GM12878 (cell line): Measurements from ENCODE around the gene RASAL3. TPM values are rescaled to one million over a fixed set of nuclear protein-coding genes. Genes with fewer than 3 reads are reported as not detected.

ENCODE experiments used
- ATAC-seq: fragments of 200-7000 bp; cut with Tn5 transposase; 3 replicates; pipeline ENCODE4 v1.9.1; 2020; ENCODE audit warnings: mild to moderate bottlenecking, moderate library complexity
- BruUV-seq: library from RNA; stranded (reverse); fragments of 400-500 nt; replicated peaks from 2 replicates; lab custom pipeline; 2021; lab: Mats Ljungman, UMichigan
- CTCF ChIA-PET: fragments of 300-600 bp; sonication (Branson Sonifier 250); formaldehyde crosslinking; extraction: SDS; loops from one replicate; lab custom pipeline; 2021; ENCODE audit warnings: inconsistent platforms; lab: Yijun Ruan, JAX
- POLR2A ChIA-PET: fragments of 350-600 bp; formaldehyde crosslinking; extraction: SDS; loops from one replicate; lab custom pipeline; 2021; ENCODE audit warnings: inconsistent platforms; lab: Charles Lee
- RAD21 ChIA-PET: fragments of 300-600 bp; sonication (Branson Sonifier 250); formaldehyde crosslinking; loops from one replicate; lab custom pipeline; 2023; ENCODE audit warnings: antibody characterized with exemption; ENCODE audit not compliant: unreplicated experiment; lab: Charles Lee
- SMC1A ChIA-PET: fragments of 300-600 bp; sonication (Branson Sonifier 250); formaldehyde crosslinking; loops from one replicate; lab custom pipeline; 2023; ENCODE audit not compliant: unreplicated experiment, uncharacterized antibody; lab: Charles Lee
- DNase-seq: peaks from one replicate; pipeline ENCODE4 v3.0.0-alpha.2; 2011; ENCODE audit warnings: low read depth, low spot score
- FAIRE-seq: peaks from 3 replicates; lab custom pipeline; 2011; peaks lifted over from hg19 to GRCh38; lab: Jason Lieb, UNC
- H2AFZ ChIP-seq: 2 replicates; pipeline ENCODE4 v1.6.0; 2011; ENCODE audit warnings: low read depth, low read length, control low read depth; ENCODE audit not compliant: control insufficient read depth
- H3K27ac ChIP-seq: 2 replicates; pipeline ENCODE4 v1.5.1; 2011; ENCODE audit warnings: control low read depth; ENCODE audit not compliant: control insufficient read depth, insufficient read depth
- H3K27me3 ChIP-seq, 2 experiments: replicated peaks in 1 of 2; 2 replicates each; pipeline versions ENCODE4 v1.6.0 to v1.6.1; 2011; ENCODE audit warnings: low read length in 1 of 2; ENCODE audit not compliant: control insufficient read depth in 2 of 2, insufficient read depth in 2 of 2
- H3K36me3 ChIP-seq, 2 experiments: 2 replicates each; pipeline ENCODE4 v1.5.1; 2011; ENCODE audit warnings: low read length in 1 of 2; ENCODE audit not compliant: control insufficient read depth in 2 of 2, insufficient read depth in 2 of 2
- H3K4me1 ChIP-seq: 2 replicates; pipeline ENCODE4 v1.6.1; 2011; ENCODE audit warnings: mild to moderate bottlenecking, low read length, moderate library complexity, mixed read lengths; ENCODE audit not compliant: control insufficient read depth, insufficient read depth
- H3K4me2 ChIP-seq: 2 replicates; pipeline ENCODE4 v1.6.0; 2011; ENCODE audit warnings: control low read depth; ENCODE audit not compliant: control insufficient read depth, insufficient read depth
- H3K4me3 ChIP-seq: fragments of 200-600 bp; sonication (generic); 2 replicates; pipeline ENCODE4 v1.5.1; 2016
- H3K79me2 ChIP-seq: 2 replicates; pipeline ENCODE4 v1.6.0; 2011; ENCODE audit warnings: low read length; ENCODE audit not compliant: control insufficient read depth, insufficient read depth
- H3K9ac ChIP-seq: 2 replicates; pipeline ENCODE4 v1.8.0; 2011; ENCODE audit warnings: low read length, control low read depth, mixed read lengths; ENCODE audit not compliant: control insufficient read depth, insufficient read depth
- H3K9me3 ChIP-seq: replicated peaks from 3 replicates; pipeline ENCODE4 v1.5.1; 2011; ENCODE audit warnings: mild to moderate bottlenecking, low read length; ENCODE audit not compliant: control insufficient read depth, insufficient read depth
- H4K20me1 ChIP-seq: 2 replicates; pipeline ENCODE4 v1.6.0; 2011; ENCODE audit not compliant: control insufficient read depth, insufficient read depth
- FOXK2 ChIP-seq: fragments of 450-650 bp; IDR thresholded peaks from 2 replicates; pipeline ENCODE4 v1.6.1; 2017; ENCODE audit warnings: mild to moderate bottlenecking, moderate library complexity
- PBX3 ChIP-seq: IDR thresholded peaks from 2 replicates; pipeline ENCODE4 v1.6.1; 2011; ENCODE audit warnings: mild to moderate bottlenecking, low read depth, low read length, moderate library complexity; ENCODE audit not compliant: insufficient replicate concordance
- TCF7 ChIP-seq: IDR thresholded peaks from 2 replicates; pipeline ENCODE4 v1.6.1; 2014; ENCODE audit warnings: antibody characterized with exemption, borderline replicate concordance
- WGBS: methylation state at CpG from one replicate; pipeline ENCODE4 v1.1.6; 2016; ENCODE audit warnings: low lambda C conversion rate; ENCODE audit not compliant: insufficient replicate concordance, insufficient coverage; ENCODE audit errors: missing lambda C conversion rate; 5-methylcytosine and 5-hydroxymethylcytosine counted together
- in situ Hi-C: fragments of 300-500 bp; cut with MboI; formaldehyde crosslinking; loops from 9 replicates; pipeline ENCODE4 v1.14.3; 2018; ENCODE audit warnings: mixed read lengths
- intact Hi-C: fragments of 100-400 bp; cut with micrococcal nuclease; formaldehyde crosslinking; loops from one replicate; pipeline ENCODE4 v1.14.2; 2022; ENCODE audit not compliant: unreplicated experiment
- polyA plus RNA-seq, 11 experiments: library from polyadenylated mRNA; depleted of rRNA in 4 of 11; unstranded in 6 of 11; stranded (reverse) in 5 of 11; fragments of >200 nt; fragmentation: Nextera tagmentation in 4 of 11; fragmentation: Illumina TruSeq in 1 of 11; extraction: Ambion mirVana in 4 of 11; extraction: Trizol in 1 of 11; gene quantifications; 1 replicate in 1 of 11; 2 replicates in 10 of 11; pipeline versions ENCODE4 v1.2.1 to v1.2.3, GENCODE V29; 2011 to 2016; ENCODE audit warnings: inconsistent platforms in 2 of 11, missing spikeins in 2 of 11, low read depth in 1 of 11
- total RNA-seq, 4 experiments: library from RNA; depleted of rRNA in 3 of 4; stranded (reverse); fragments of >200 nt in 3 of 4; fragmentation: Illumina TruSeq in 1 of 4; extraction: Trizol in 1 of 4; gene quantifications; 2 replicates each; pipeline versions ENCODE4 v1.2.1 to v1.2.3, GENCODE V29; 2013 to 2021
- TF ChIP-seq, protein P1 (sequence below): fragments of 450-650 bp; IDR thresholded peaks from 2 replicates; pipeline ENCODE4 v1.6.1; 2017; ENCODE audit warnings: antibody characterized with exemption, mild to moderate bottlenecking, moderate library complexity
- TF ChIP-seq, protein P2 (sequence below): fragments of 450-650 bp; IDR thresholded peaks from 2 replicates; pipeline ENCODE4 v1.6.1; 2016; ENCODE audit warnings: mild to moderate bottlenecking

The RASAL3 gene
- total and polyA plus RNA-seq, 10 of the 15 experiments (the other 5 are each of a cell fraction or from before 2014, with no cell fraction given): 1.7 to 81.3 (median 23.2) TPM

DNA sequence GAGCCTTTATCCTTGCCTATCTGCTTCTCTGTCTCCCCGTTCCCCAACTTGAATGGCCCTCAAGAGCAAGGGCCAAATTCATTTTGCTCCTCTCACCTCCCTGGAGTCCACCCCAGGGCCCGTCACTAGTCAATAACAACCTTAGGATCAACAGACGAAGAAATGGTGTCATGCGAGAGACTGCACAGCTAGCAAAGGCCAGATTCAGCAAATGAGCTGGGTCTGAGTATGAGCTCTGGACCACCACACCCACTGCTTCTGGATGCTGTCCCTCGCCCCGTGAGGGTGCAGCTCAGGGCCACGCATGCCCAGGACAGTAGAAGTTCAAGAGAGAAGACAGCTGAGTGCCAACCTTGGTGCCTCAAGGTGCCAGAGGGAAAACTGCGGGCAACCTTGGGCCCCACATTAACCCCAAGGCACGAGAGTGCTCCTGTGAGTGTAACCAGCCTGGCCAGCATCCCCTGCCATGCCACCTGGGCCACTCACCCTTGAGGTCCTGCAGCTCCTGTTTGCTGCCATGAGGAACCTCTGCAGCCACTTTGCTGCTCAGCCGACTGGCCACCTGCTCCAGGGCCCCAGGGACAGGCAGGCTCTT is 33.7 kb downstream of the RASAL3 start (continued):
- TF ChIP-seq, protein P1, sequence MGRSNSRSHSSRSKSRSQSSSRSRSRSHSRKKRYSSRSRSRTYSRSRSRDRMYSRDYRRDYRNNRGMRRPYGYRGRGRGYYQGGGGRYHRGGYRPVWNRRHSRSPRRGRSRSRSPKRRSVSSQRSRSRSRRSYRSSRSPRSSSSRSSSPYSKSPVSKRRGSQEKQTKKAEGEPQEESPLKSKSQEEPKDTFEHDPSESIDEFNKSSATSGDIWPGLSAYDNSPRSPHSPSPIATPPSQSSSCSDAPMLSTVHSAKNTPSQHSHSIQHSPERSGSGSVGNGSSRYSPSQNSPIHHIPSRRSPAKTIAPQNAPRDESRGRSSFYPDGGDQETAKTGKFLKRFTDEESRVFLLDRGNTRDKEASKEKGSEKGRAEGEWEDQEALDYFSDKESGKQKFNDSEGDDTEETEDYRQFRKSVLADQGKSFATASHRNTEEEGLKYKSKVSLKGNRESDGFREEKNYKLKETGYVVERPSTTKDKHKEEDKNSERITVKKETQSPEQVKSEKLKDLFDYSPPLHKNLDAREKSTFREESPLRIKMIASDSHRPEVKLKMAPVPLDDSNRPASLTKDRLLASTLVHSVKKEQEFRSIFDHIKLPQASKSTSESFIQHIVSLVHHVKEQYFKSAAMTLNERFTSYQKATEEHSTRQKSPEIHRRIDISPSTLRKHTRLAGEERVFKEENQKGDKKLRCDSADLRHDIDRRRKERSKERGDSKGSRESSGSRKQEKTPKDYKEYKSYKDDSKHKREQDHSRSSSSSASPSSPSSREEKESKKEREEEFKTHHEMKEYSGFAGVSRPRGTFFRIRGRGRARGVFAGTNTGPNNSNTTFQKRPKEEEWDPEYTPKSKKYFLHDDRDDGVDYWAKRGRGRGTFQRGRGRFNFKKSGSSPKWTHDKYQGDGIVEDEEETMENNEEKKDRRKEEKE: no peak

GRCh38 chr19:15429825-15430467 is 34.4 kb downstream of the RASAL3 start:
- peak overlapping the region; percentile 99 for H3K4me2 ChIP-seq

More at GRCh38 chr19:15429825-15430467, 34.4 kb downstream of the RASAL3 start:
- RAD21 ChIA-PET: interaction anchor here (0.6 to 1.3 kb wide), 2 partner anchors 10 to 115 kb away, joined by 3 to 6 read pairs; no protein-coding TSS in a partner anchor
- WGBS: 92% methylated on average over 22 of the region's 24 CpGs
- no peak for ATAC-seq
- H3K27ac ChIP-seq: no peak overlapping the region
- H3K4me1 ChIP-seq: peaks cover 10% of the 10 kb centered on the region
- no peak overlapping the region for H3K4me3 ChIP-seq
- no peaks in the 10 kb centered on the region; the same call in 2 of the 3 replicates for H3K9me3 ChIP-seq
- H3K9ac ChIP-seq: no peak overlapping the region; the same call in 1 of the 2 replicates
- FAIRE-seq: no peak
- CTCF ChIA-PET: interaction anchor here (2.0 kb wide), 1 partner anchor 10 kb away, joined by 7 read pairs; no protein-coding TSS in a partner anchor
- intact Hi-C loops: loop anchor here (5.0 kb wide), 1 partner anchor 127 kb away; no protein-coding TSS in a partner anchor
- POLR2A ChIA-PET: interaction anchor here (0.6 to 1.6 kb wide), 2 partner anchors 11 to 41 kb away, joined by 3 to 10 read pairs; partner anchors contain the start of gene AKAP8L
- TF ChIP-seq PBX3 (no peak), FOXK2 (no peak), TCF7 (no peak)
- TF ChIP-seq, protein P1: no peak
- TF ChIP-seq, protein P2, sequence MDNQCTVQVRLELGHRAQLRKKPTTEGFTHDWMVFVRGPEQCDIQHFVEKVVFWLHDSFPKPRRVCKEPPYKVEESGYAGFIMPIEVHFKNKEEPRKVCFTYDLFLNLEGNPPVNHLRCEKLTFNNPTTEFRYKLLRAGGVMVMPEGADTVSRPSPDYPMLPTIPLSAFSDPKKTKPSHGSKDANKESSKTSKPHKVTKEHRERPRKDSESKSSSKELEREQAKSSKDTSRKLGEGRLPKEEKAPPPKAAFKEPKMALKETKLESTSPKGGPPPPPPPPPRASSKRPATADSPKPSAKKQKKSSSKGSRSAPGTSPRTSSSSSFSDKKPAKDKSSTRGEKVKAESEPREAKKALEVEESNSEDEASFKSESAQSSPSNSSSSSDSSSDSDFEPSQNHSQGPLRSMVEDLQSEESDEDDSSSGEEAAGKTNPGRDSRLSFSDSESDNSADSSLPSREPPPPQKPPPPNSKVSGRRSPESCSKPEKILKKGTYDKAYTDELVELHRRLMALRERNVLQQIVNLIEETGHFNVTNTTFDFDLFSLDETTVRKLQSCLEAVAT: no peak
- TF ChIP-seq, all 136 proteins: peak for 0
- Histone ChIP-seq H3K36me3 (peaks cover 9 to 26% of the 10 kb centered on the region in 2 experiments), H3K79me2 (peaks cover 32% of the 10 kb centered on the region), H3K27me3 (no peaks in the 10 kb centered on the region), H4K20me1 (no peaks in the 10 kb centered on the region), H2AFZ (no peak overlapping the region)
- SMC1A ChIA-PET: interaction anchor here (1.6 kb wide), 1 partner anchor 11 kb away, joined by 4 read pairs; the partner anchor contains the start of gene AKAP8L
- BruUV-seq: no TSS peak
- no peak for DNase-seq
- in situ Hi-C loops: loop anchor here (5.0 kb wide), 1 partner anchor 127 kb away; no protein-coding TSS in a partner anchor
